HepG2 (cell line): ENCODE measurements around the gene PLIN3. TPM values are rescaled to one million over a fixed set of nuclear protein-coding genes. Genes with fewer than 3 reads are reported as not detected.
A peak's percentile ranks its signal among the peaks of the same experiment; 100 is the strongest.

Source experiments
- CEBPB ChIP-seq: IDR thresholded peaks from 2 replicates; pipeline ENCODE4 v1.6.1; 2011; ENCODE audit warnings: low read depth, low read length, improper control_type of control experiment, borderline replicate concordance
- DZIP1 ChIP-seq: sonication (generic); formaldehyde crosslinking; IDR thresholded peaks from 2 replicates; pipeline ENCODE4 v1.5.0; 2020; ENCODE audit warnings: mild to moderate bottlenecking, missing genetic modification reagents
- HMGXB4 ChIP-seq, 2 experiments: sonication (generic) in 1 of 2; formaldehyde crosslinking in 1 of 2; IDR thresholded peaks; 2 replicates each; pipeline versions ENCODE4 v1.4.0 to v1.6.1; 2018 to 2020; ENCODE audit warnings: missing genetic modification reagents in 2 of 2, borderline replicate concordance in 1 of 2, low read depth in 1 of 2, mild to moderate bottlenecking in 1 of 2, missing biosample characterization in 1 of 2
- MXI1 ChIP-seq: IDR thresholded peaks from 3 replicates; pipeline ENCODE4 v1.6.1; 2012; ENCODE audit warnings: low read depth, low read length, inconsistent platforms, borderline replicate concordance
- NCOA1 ChIP-seq: sonication (generic); formaldehyde crosslinking; IDR thresholded peaks from 2 replicates; pipeline ENCODE4 v1.9.0; 2021; ENCODE audit warnings: missing genetic modification reagents
- NFE2 ChIP-seq: sonication (generic); formaldehyde crosslinking; IDR thresholded peaks from 2 replicates; pipeline ENCODE4 v1.4.0; 2020; ENCODE audit warnings: missing genetic modification reagents
- PHF21A ChIP-seq: sonication (generic); formaldehyde crosslinking; IDR thresholded peaks from 2 replicates; pipeline ENCODE4 v1.5.0; 2020; ENCODE audit warnings: mild to moderate bottlenecking, missing genetic modification reagents
- POLR2AphosphoS2 ChIP-seq: IDR thresholded peaks from 2 replicates; pipeline ENCODE4 v1.6.1; 2011; ENCODE audit warnings: low read depth, low read length, improper control_type of control experiment
- RNF219 ChIP-seq: sonication (generic); formaldehyde crosslinking; IDR thresholded peaks from 2 replicates; pipeline ENCODE4 v1.5.0; 2020; ENCODE audit warnings: mild to moderate bottlenecking, missing genetic modification reagents
- SAP130 ChIP-seq: IDR thresholded peaks from 2 replicates; pipeline ENCODE4 v1.6.1; 2016; ENCODE audit warnings: low read depth
- TBX2 ChIP-seq: sonication (generic); formaldehyde crosslinking; IDR thresholded peaks from 2 replicates; pipeline ENCODE4 v1.5.0; 2020; ENCODE audit warnings: missing genetic modification reagents, mild to moderate bottlenecking, borderline replicate concordance
- ZC3H4 ChIP-seq: sonication (generic); formaldehyde crosslinking; IDR thresholded peaks from 2 replicates; pipeline ENCODE4 v1.4.0; 2020; ENCODE audit warnings: missing genetic modification reagents, borderline replicate concordance
- ZKSCAN8 ChIP-seq: IDR thresholded peaks from 2 replicates; pipeline ENCODE4 v1.6.1; 2016; ENCODE audit warnings: borderline replicate concordance, missing genetic modification reagents, missing compliant biosample characterization
- ZNF766 ChIP-seq: sonication (generic); formaldehyde crosslinking; IDR thresholded peaks from 2 replicates; pipeline ENCODE4 v1.5.0; 2020; ENCODE audit warnings: missing genetic modification reagents, borderline replicate concordance
- ZNF788 ChIP-seq: sonication (generic); formaldehyde crosslinking; IDR thresholded peaks from 2 replicates; pipeline ENCODE4 v1.5.0; 2020; ENCODE audit warnings: mild to moderate bottlenecking, missing genetic modification reagents, borderline replicate concordance
- polyA plus RNA-seq, 8 experiments: library from polyadenylated mRNA; depleted of rRNA in 3 of 8; stranded (reverse) in 7 of 8; unstranded in 1 of 8; fragments of >200 nt; fragmentation: Illumina TruSeq in 4 of 8; extraction: Trizol in 4 of 8; gene quantifications; 2 replicates each; pipeline versions ENCODE4 v1.2.1 to v1.2.3, GENCODE V29; 2011 to 2016; ENCODE audit warnings: low read depth in 4 of 8, missing spikeins in 1 of 8, mixed read lengths in 1 of 8; ENCODE audit not compliant: insufficient read depth in 1 of 8
- total RNA-seq, 5 experiments: library from RNA; depleted of rRNA; stranded (reverse); fragments of >200 nt; fragmentation: Illumina TruSeq; extraction: Trizol; gene quantifications; 2 replicates each; pipeline ENCODE4 v1.2.3, GENCODE V29; 2016; ENCODE audit warnings: low read depth in 1 of 5
- TF ChIP-seq, protein P1 (sequence below), 2 experiments: sonication (generic) in 1 of 2; formaldehyde crosslinking in 1 of 2; IDR thresholded peaks; 2 replicates each; pipeline versions ENCODE4 v1.4.0 to v1.6.1; 2016 to 2020; ENCODE audit warnings: borderline replicate concordance in 1 of 2, low read depth in 1 of 2, mild to moderate bottlenecking in 1 of 2, missing genetic modification reagents in 1 of 2

PLIN3 gene
- total and polyA plus RNA-seq, 2 of the 13 experiments (the other 11 are each of a cell fraction or from before 2014, with no cell fraction given), result 49.3 to 57.9 TPM

DNA sequence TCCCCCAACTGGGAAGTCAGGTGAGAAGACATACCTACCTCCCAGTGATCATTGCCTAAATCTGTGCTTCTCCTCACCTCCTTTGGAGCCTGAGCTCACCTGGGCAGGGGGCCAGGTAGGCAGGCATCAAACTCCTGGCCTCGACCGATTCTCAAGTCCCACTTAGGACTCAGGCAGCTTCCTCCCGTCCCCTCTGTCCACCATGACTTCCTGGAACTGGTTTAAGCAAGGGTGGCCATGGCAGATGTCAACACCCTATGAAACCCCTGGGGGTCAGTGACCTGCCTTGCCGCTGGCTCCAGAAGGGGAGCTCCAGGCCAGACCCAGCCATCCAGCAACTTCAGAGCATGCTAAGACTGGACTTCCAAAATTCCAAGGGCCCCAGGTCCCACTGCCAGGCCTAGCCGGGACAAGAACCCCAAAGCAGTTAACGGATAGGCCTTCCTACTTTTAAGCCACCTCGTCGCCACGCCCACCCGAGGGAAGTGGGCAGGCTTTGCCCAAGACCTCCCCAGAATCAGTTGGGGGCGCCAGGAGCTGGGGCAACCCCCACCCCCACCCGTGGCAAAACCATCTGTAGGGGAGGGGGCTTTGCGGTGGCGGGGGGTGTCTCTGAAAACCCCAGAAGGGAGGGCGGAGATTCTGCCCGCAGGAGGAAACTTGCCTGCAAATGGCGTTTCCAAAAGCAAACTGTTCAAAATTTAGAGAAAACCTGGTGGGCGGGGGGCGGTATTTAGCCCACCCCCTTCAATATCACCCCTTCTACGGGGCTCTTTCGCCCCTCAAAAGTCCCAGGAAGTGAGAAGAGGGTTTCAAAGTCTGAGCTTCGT, 657 bp downstream of the PLIN3 start (continued):
- TF ChIP-seq RNF219 (CRISPR knock-in tag) (no peak), ZC3H4 (CRISPR knock-in tag) (no peak), PHF21A (CRISPR knock-in tag) (peak; percentile 15; the same call in 1 of the 2 replicates), ZNF788 (peak; percentile 68; the same call in 1 of the 2 replicates), MXI1 (0 out of 3 replicates have a peak, but pooled peaks have one; percentile 9), CEBPB (0 out of 2 replicates have a peak, but pooled peaks have one; percentile 11), SAP130 (CRISPR knock-in tag) (peak; percentile 68), POLR2AphosphoS2 (no peak), HMGXB4 (CRISPR knock-in tag; IDR thresholded peaks at IDR 0.05; ENCODE audit: borderline replicate concordance in 1 of 2, low read depth in 1 of 2) (0 out of 4 replicates have a peak, but pooled peaks of 1 of the 2 experiments have one; percentile 60), DZIP1 (CRISPR knock-in tag) (0 out of 2 replicates have a peak, but pooled peaks have one; percentile 39), ZKSCAN8 (CRISPR knock-in tag) (no peak), TBX2 (peak; percentile 15; the same call in 1 of the 2 replicates), NCOA1 (CRISPR knock-in tag) (no peak), NFE2 (CRISPR knock-in tag) (no peak), ZNF766 (CRISPR knock-in tag) (0 out of 2 replicates have a peak, but pooled peaks have one; percentile 36)
- TF ChIP-seq, protein P1, sequence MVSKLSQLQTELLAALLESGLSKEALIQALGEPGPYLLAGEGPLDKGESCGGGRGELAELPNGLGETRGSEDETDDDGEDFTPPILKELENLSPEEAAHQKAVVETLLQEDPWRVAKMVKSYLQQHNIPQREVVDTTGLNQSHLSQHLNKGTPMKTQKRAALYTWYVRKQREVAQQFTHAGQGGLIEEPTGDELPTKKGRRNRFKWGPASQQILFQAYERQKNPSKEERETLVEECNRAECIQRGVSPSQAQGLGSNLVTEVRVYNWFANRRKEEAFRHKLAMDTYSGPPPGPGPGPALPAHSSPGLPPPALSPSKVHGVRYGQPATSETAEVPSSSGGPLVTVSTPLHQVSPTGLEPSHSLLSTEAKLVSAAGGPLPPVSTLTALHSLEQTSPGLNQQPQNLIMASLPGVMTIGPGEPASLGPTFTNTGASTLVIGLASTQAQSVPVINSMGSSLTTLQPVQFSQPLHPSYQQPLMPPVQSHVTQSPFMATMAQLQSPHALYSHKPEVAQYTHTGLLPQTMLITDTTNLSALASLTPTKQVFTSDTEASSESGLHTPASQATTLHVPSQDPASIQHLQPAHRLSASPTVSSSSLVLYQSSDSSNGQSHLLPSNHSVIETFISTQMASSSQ (IDR thresholded peaks at IDR 0.05; ENCODE audit: low read depth), result no peak
- TF ChIP-seq, protein P1 (CRISPR knock-in tag; IDR thresholded peaks at IDR 0.05; ENCODE audit: borderline replicate concordance), result 0 out of 2 replicates have a peak, but pooled peaks have one; percentile 29
